Measurements from ENCODE around the gene HIF1AN.

Gene HIF1AN

GRCh38 chr10:100522107-100522801 lies 13.5 kb upstream of the HIF1AN start:
- DNase-seq = no peak

DNA sequence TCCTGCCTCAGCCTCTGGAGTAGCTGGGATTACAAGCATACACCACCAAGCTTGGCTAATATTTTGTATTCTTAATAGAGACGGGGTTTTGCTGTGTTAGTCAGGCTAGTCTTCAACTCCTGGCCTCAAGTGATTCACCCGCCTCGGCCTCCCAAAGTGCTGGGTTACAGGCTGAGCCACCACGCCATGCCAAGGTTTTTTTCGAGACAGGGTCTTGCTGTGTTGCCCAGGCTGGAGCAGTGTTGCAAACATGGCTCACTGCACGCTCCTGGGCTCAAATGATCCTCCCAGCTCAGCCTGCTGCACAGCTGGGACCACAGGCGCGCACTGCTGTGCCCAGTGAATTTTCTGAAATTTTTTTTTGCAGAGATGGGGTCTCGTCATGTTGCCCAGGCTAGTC lies 12.8 kb upstream of the HIF1AN start:
- no peak for DNase-seq

- no peak for DNase-seq
Measured at GRCh38 chr10:100524206-100524605, 11.5 kb upstream of the HIF1AN start.

GRCh38 chr10:100524638-100525037 lies 11.1 kb upstream of the HIF1AN start:
- DNase-seq = no peak

- no peak for DNase-seq
Measured at GRCh38 chr10:100528123-100528886, 7.4 kb upstream of the HIF1AN start.

DNA sequence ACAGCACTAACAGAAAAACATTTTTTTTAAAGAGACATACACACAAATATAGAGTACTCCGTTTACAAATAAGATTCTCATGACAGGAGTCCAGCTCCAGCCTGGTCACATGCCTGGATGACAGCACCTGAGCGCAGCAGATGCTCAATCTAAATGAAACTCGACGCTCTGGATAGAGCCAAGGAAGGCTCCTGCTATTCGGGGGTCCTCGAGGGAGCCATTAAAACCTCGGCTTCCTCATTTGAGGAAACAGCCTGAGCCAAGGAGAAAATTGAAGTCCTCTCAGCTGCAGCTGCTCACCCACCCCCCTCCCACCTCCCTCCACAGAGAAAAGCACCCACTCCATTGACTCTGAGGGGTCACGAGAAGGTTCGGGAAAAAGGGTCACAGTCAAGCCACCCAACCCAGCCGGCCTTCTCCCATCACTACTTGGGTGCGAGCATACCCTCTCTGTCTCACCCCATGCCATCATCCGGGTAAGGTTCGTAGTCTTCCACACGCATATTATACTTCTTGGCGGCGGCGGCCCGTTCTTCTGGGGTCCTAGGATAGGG lies 6.7 kb upstream of the HIF1AN start:
- peak; percentile 72 for DNase-seq

GRCh38 chr10:100529475-100530298 lies 6.1 kb upstream of the HIF1AN start, which contains the start of gene NDUFB8:
Gene NDUFB8 (minus strand): TSS chr10:100529871. CDS start chr10:100529851, 20 bp downstream.
- peak; percentile 94 for DNase-seq

- no peak for DNase-seq
Measured at GRCh38 chr10:100531761-100532160, 4.0 kb upstream of the HIF1AN start.

DNA sequence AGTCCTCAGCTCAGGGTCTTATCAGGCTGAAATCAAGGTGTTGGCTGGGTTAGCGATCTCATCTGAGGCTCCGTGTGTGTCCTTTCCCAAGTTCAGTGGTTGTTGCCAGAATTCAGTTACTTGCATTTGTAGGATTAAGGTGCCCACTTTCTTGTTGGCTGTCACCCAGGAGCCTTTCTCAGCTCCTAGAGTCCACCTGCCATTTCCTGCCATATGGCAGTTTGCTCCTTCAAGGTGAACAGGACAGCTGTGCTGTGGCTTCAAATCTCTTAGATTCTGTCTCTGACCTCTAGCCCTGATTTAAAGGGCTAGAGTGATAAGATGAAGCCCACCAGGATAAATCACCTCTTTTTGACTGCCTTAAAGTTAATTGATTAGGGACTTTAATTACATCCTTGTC lies 1.0 kb upstream of the HIF1AN start:
- DNase-seq = no peak

GRCh38 chr10:100535338-100535714 lies 417 bp upstream of the HIF1AN start:
- DNase-seq = no peak

DNA sequence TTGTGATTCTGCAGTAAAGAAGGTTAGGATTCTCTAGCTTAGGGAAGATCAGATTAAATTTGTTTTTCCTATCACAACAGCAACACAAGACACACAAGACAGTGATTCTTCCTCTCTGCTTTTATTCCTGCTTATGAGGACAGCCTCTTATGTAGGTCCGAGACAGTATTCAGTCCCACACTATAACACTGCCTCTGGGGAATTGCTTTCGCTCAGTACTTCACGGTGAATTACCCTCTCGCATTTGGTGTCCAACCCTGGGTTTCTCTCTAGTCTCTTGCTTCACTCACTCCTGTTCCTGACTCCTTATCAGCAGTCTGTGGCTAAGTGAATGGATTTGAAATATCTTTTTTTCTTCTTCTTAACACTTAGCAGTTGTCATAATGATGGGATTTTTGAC lies 1.7 kb downstream of the HIF1AN start:
- DNase-seq = no peak

DNA sequence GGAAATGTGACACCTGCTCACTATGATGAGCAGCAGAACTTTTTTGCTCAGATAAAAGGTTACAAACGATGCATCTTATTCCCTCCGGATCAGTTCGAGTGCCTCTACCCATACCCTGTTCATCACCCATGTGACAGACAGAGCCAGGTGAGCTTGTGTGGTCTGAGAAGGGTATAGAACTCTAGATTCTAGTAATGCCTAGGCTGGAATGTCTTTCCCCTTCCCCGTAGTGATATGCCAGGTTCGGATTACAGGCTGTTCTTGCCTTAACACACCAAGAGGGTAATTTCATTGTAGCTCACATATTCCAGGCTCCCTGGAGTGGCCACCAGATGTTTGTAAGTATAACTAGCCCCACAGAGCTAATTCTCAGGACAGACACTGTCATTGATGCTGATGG lies 9.2 kb downstream of the HIF1AN start:
- no peak for DNase-seq

GRCh38 chr10:100551196-100551595 lies 15.5 kb downstream of the HIF1AN start:
- no peak for DNase-seq

DNA sequence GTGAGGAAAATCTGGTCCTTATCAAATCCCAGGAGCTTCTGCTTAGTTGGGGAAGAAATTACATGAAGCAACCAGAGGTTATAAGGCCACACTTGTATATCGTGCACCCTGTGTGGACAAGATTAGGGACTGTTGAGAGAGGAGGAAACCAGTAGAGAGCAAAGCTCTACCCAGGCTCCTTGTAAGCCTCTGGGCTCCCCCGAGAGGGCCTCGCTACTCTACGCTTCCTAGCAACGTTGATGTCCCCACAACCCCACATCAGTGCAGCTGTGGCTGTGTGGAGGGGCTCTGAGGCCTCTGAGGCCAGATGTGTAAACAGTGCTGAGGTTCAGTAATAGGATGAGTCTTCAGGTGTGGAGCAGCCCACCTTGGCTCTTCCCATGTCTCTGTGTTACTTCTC lies 16.0 kb downstream of the HIF1AN start:
- DNase-seq = no peak

GRCh38 chr10:100553929-100554328 lies 18.2 kb downstream of the HIF1AN start:
- DNase-seq = no peak

- no peak for DNase-seq
Measured at GRCh38 chr10:100554902-100555301, 19.2 kb downstream of the HIF1AN start.

DNA sequence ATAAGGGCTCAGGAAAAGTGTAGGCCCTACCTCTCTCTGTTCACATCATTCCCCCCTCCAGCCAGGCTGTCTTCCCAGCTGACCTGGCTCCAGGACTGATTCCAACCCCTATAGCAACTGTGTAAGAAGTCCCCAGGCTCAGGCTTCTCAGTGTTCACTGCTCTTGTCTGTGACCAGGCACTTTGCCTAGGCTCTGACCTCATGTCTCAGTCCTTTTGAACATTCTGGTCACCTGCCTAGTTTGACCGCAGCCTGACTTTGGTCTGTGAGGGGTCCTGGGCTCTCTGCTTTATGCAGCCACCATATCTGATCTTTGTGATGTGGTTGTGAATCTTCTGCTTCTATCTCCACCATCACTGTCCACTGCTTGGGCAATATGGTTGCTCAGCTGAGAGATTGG lies 24.5 kb downstream of the HIF1AN start:
- no peak for DNase-seq

DNA sequence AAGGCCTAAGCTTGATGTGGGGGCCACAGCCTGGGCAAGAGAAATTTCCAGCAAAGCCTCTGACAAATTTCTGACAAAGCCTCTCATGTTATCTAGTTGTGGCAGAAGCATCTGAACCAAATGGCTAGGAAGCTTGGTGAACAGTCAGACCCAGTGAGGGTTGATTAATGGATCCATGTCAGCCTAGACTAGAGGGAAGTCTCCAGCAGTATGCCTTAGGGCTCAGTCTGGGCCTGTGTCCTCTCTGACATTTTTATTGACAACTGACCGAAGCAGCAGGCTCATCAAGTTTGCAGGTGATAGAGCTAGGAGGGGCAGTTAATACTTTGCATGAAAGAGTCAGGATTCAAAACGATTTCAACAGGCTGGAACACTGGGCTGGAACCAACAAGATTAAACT lies 25.3 kb downstream of the HIF1AN start:
- DNase-seq = no peak

DNA sequence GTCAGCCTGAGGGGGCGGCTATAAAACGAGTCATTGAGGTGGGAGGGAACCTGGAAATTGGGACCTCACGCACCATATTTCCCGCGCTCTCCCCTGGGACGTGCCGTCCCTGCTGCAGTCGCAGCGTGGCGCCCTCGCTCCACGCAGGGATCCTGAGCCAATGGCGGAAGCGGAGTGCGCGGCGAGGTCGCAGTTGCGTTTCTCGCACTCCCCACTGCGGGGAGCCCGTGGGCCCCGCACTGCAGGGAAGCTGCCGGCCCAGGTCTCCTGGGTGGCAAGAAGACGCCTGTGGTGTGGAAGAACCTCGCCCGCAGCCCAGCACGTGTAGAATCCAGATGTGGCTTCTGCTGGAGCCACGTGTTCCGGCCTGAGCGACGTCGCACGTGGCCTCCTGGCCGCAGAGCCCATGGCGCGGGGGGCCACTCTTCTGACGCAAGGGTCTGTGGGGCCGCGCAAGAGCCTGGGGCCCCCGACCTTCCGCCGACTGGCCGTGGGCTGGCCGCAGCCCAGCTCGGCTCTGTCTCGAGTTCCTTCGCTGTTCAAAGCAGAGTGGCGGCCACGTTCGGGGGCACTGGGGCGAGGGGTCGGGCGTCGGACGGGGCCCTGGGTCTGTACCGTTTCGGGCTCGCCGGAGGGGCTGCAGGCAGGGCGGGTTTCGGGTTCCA lies 26.4 kb downstream of the HIF1AN start:
- DNase-seq = peak; percentile 63

DNA sequence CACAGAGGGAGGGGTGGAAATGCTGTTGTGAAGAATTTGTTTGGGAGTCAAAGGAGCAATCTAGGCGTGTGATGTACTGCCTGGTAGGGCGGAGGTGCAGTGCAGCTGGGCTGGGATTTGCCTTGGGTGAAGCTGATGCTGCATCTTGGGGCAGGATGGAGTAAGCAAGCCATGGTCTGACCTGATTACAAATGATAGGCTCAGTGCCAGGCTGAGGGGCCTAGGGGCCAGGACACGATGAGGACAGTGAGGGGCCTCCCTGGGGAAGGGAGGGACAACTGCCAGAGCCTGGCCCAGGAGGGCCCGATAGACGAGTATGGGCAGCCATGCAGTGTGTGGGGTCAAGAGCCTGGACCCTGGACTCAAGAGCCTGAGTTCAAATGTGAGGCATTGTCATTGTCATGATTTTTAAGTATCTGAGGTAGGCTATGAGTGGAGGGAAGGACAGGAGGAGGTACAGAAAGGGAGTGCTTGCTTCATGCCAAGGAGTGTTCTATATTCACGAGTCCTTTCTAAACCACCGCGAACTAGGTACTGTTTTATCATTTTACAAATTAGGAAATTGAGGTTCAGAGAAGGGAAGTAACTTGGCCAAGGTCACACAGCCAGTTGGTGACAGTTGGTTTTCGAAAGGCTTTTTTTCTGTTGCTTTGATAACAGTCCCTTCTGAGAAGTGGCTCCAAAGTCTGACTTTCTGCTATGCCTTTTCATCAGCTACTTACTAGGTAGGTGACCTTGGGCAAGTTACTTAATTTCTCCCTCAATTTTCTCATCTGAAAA lies 29.7 kb downstream of the HIF1AN start:
- DNase-seq = no peak

GRCh38 chr10:100566561-100566960 lies 30.8 kb downstream of the HIF1AN start:
- DNase-seq = no peak

DNA sequence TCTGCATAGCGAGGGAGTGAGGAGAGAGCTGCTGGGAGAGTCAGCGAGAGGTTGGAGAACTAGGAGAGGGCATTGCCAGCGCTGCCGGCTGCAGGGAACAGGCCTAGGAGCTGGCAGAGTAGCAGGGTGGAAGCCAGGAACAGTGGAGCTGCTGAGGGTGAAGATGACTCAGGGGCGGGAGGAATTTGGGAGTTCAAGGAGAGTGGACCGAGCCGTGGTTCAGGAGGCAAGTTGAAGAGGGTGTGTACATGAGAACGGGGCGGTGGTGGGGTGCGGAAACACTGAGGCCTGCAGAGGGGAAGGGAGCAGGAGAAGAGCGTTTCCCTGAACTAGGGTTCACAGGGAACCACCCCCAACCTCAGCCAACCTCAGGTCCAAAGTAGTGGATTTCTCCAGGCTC lies 31.5 kb downstream of the HIF1AN start:
- DNase-seq = no peak
